Astrocyte of the cerebellum (primary cell): Measurements from ENCODE around the gene STK32C.

ENCODE experiments used
- DNase-seq: peaks from one replicate; pipeline ENCODE4 v3.0.0-alpha.2; 2011; ENCODE audit warnings: low read depth
- H3K4me3 ChIP-seq: 2 replicates; pipeline ENCODE4 v1.5.1; 2011; ENCODE audit warnings: mild to moderate bottlenecking, low read depth, low read length, moderate library complexity
- in situ Hi-C: cut with HindIII; loops from 2 replicates; pipeline ENCODE4 v1.10.0; 2017; ENCODE audit warnings: low sequenced_read_pairs
- TF ChIP-seq, protein P1 (sequence below): IDR thresholded peaks from 2 replicates; pipeline ENCODE4 v1.5.1; 2012; ENCODE audit warnings: low read length, low read depth, moderate library complexity, mild to moderate bottlenecking; ENCODE audit errors: missing control alignments

The STK32C gene

DNA sequence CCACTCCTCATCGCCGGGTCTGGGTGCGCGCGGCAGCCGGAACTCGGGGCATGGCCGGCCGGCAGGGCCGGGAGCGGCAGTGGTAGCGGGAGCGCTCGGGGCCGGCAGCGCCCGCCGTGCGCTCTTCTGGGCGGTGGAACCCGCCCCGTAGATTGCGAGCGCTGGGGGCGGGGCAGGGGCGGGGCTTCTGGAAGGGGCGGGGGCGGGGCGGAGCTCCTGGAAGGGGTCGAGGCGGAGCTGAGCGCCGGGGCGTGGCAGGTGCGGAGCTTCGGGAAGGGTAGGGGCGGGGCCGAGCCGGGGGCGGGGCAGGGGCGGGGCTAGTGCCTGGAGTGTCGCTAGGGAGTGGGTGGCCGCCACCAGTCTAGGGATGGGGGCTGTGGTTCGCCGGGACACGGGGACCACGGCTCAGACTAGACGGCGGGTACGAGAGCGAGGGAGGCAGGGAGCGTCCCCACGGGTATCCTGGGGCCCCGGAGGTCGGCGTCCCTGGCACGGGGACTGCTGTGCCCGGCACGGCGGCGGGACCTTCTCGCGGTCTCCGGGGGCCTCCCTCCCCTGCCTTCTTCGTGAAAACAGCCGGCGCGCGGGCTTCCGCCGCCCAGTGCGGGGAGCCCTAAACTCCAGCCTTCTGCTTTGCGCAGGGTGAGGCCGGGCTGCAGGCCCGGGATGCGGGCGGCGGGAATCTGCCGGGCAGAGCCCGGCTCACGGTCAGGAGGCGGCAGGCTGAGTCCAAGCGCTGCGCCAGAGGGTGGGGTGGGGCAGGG is at the start of gene STK32C:
Gene STK32C (minus strand): TSS at position 128 of the 764 bp plus-strand sequence. CDS start 117 bp downstream, at position 11.
- H3K4me3 ChIP-seq: peak within 1 kb of the TSS; percentile 59
- DNase-seq: peak; percentile 71
- TF ChIP-seq, protein P1, sequence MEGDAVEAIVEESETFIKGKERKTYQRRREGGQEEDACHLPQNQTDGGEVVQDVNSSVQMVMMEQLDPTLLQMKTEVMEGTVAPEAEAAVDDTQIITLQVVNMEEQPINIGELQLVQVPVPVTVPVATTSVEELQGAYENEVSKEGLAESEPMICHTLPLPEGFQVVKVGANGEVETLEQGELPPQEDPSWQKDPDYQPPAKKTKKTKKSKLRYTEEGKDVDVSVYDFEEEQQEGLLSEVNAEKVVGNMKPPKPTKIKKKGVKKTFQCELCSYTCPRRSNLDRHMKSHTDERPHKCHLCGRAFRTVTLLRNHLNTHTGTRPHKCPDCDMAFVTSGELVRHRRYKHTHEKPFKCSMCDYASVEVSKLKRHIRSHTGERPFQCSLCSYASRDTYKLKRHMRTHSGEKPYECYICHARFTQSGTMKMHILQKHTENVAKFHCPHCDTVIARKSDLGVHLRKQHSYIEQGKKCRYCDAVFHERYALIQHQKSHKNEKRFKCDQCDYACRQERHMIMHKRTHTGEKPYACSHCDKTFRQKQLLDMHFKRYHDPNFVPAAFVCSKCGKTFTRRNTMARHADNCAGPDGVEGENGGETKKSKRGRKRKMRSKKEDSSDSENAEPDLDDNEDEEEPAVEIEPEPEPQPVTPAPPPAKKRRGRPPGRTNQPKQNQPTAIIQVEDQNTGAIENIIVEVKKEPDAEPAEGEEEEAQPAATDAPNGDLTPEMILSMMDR: no peak
- in situ Hi-C loops: no loop called here

DNA sequence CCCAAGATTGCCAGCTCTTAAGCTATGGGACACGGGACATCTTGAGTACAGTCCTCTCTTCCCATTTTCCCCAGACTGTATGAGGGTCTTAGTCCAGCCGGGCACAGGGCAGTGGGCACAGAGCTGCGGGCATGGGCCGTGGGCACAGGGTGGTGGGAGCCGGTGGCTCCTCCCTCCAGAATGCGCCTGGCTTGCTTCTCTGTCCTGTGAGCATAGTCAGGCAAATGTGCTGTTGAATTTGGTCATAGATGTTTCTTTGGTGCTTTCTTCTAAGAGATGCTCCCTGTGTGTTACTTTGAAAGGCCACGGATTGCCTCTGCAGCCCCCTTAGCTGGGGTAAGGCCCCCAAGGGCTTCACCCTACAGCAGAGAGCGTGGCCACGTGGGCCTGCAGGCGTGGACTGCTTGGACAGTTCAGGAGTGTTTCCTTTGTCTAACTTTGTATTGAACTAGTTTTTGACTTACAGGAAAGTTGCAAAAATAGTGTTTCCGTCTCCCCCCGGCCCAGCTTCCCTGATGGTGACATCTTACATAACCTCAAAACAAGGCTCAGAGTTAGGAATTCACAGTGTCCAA is 49.0 kb upstream of the STK32C start:
- no peak for DNase-seq
- in situ Hi-C loops: no loop called here
- TF ChIP-seq, protein P1: no peak
- H3K4me3 ChIP-seq: no peak overlapping the region

GRCh38 chr10:132355754-132356153 is 48.0 kb upstream of the STK32C start:
- H3K4me3 ChIP-seq: no peak overlapping the region
- no peak for DNase-seq
- TF ChIP-seq, protein P1: no peak
- in situ Hi-C loops: no loop called here

- DNase-seq: no peak
- in situ Hi-C loops: no loop called here
- H3K4me3 ChIP-seq: no peak overlapping the region
- TF ChIP-seq, protein P1: no peak
Observed at GRCh38 chr10:132355297-132355696, 47.5 kb upstream of the STK32C start.

- in situ Hi-C loops: no loop called here
- DNase-seq: no peak
- TF ChIP-seq, protein P1: no peak
- H3K4me3 ChIP-seq: no peak overlapping the region
Observed at GRCh38 chr10:132354356-132355094, 46.8 kb upstream of the STK32C start.

DNA sequence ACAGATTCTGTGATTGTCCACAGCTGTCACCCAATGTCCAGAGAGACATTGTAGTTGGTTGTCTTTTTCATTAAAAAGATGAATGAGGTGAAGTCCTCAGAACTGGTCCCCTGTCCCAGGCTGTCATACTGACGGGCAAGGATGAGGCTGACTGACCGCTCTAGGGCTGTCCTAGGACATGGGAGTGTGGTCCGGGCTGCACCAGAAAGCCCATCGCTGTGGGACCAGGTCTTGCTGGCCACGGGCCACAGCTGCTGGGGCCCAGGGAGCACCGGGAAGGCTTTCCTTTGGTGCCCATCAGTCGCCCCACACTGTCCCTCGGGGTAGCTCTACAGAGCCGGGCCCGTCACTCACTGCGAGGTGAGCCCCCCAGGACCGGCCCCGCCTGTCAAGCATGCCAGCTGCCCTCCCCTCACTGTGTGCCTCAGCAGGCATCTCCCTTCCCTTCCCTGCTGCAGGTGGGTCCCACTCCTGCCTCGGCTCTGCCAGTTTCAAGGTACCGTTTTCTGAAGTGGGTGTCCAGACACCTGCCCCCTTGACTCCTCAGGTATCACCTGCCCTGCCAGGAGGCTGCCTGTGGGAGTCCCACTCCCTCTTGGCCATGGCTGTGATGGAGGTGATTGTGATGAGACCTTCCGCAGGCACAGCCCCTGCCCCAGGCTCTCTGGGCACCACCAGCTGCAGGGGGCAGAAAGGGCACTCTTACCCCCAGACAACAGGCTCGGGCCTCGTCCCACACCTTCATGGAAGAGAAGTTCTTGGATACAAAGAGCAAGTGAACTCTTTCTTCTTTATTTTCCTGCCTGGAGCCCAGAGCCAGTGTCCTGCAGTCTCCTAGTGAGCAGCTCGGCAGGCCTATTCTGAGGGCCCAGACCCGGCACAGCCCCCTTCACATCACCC is 46.0 kb upstream of the STK32C start:
- no peak for DNase-seq
- in situ Hi-C loops: no loop called here
- TF ChIP-seq, protein P1: no peak

More for the DNA sequence above, 46.0 kb upstream of the STK32C start:
- no peak overlapping the region for H3K4me3 ChIP-seq
